ENCODE measurements around the gene ACOT11.
A peak's percentile ranks its signal among the peaks of the same experiment; 100 is the strongest.
"Not testable (repeated sequence)": the region's sequence is repeated elsewhere in the genome, so short reads cannot be mapped to it uniquely, and the experiment has no call there.

ACOT11 gene

GRCh38 chr1:54518489-54518888, 29.5 kb upstream of the ACOT11 start:
- no peak overlapping the region for H3K27ac Mint-ChIP-seq
- H3K4me3 Mint-ChIP-seq = no peak overlapping the region
- H3K27me3 Mint-ChIP-seq (ENCODE audit: low read depth) = peaks cover 4% of the 10 kb centered on the region
- no peaks in the 10 kb centered on the region for H3K9me3 Mint-ChIP-seq
- H3K36me3 Mint-ChIP-seq (ENCODE audit: low read depth) = no peaks in the 10 kb centered on the region
- no peaks in the 10 kb centered on the region for H3K4me1 Mint-ChIP-seq (ENCODE audit: low read depth)

DNA sequence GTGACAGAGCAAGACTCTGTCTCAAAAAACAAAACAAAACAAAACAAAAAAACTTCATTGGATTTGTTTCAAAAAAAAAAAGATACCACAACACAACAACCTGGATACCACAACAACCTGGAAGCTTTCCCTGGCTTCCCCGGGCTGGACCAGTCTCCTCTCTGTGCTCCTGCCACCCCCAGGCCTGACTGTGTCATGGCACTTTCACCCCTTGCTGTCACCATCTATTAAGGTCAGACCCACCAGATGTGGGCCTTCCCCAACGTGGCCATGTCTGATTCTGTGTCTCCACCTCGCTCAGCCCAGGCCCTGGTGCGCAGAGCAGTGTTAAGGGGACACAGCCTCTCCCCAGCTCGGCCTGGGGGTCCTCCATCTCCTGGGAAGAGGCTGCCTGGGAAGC, 28.3 kb upstream of the ACOT11 start:
- Mint-ChIP-seq H3K4me1 (ENCODE audit: low read depth) (no peaks in the 10 kb centered on the region), H3K36me3 (ENCODE audit: low read depth) (no peaks in the 10 kb centered on the region), H3K4me3 (no peak overlapping the region)

GRCh38 chr1:54520631-54521321, 27.3 kb upstream of the ACOT11 start:
- no peaks in the 10 kb centered on the region for H3K9me3 Mint-ChIP-seq
- peaks cover 7% of the 10 kb centered on the region for H3K27me3 Mint-ChIP-seq (ENCODE audit: low read depth)
- no peak overlapping the region for H3K4me3 Mint-ChIP-seq
- H3K4me1 Mint-ChIP-seq (ENCODE audit: low read depth) = no peaks in the 10 kb centered on the region
- H3K36me3 Mint-ChIP-seq (ENCODE audit: low read depth) = no peaks in the 10 kb centered on the region
- no peak overlapping the region for H3K27ac Mint-ChIP-seq

More for the DNA sequence above, 28.3 kb upstream of the ACOT11 start:
- H3K27me3 Mint-ChIP-seq (ENCODE audit: low read depth) = peaks cover 5% of the 10 kb centered on the region
- H3K9me3 Mint-ChIP-seq = no peaks in the 10 kb centered on the region
- no peak overlapping the region for H3K27ac Mint-ChIP-seq

DNA sequence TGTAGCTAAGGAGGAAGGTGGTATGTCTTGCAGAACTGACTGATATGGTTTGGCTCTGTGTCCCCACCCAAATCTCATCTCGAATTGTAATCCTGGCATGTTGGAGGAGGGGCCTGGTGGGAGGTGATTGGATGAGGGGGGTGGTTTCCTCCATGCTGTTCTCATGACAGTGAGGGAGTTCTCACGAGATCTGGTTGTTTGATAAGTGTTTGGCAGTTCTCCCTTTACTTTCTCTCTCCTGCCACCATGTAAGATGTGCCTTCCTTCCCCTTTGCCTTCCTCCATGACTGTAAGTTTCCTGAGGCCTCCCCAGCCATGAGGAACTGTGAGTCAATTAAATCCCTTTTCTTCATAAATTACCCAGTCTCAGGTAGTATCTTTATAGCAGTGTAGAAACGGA, 21.5 kb upstream of the ACOT11 start:
- not testable (repeated sequence) for H3K4me3 Mint-ChIP-seq; H3K27me3 Mint-ChIP-seq (ENCODE audit: low read depth); H3K4me1 Mint-ChIP-seq (ENCODE audit: low read depth); H3K36me3 Mint-ChIP-seq (ENCODE audit: low read depth); H3K9me3 Mint-ChIP-seq; H3K27ac Mint-ChIP-seq

- H3K27ac Mint-ChIP-seq = no peak overlapping the region
- no peaks in the 10 kb centered on the region for H3K36me3 Mint-ChIP-seq (ENCODE audit: low read depth)
- H3K9me3 Mint-ChIP-seq = no peaks in the 10 kb centered on the region
- H3K27me3 Mint-ChIP-seq (ENCODE audit: low read depth) = peaks cover 12% of the 10 kb centered on the region
- no peaks in the 10 kb centered on the region for H3K4me1 Mint-ChIP-seq (ENCODE audit: low read depth)
- H3K4me3 Mint-ChIP-seq = no peak overlapping the region
These were observed 19.4 kb upstream of the ACOT11 start for GRCh38 chr1:54528613-54529012.

DNA sequence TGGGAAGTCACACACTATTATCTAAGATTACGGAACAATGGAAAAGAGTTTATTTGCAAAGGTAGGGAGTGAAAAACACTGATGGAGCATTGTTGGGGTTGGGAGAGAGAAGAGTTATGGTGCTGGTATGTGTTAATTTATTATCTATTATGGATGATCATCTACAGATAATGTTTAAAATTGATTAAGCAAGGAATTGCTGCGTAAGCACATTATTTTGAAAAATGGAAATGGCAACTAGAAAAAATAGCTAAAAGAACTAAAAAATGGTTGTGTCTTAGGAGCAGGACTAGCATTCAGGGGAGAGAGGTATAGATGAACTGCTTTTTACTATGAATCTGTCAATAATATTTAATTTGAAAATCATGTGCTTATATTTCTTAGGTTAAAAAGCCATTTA, 16.0 kb upstream of the ACOT11 start:
- H3K4me1 Mint-ChIP-seq (ENCODE audit: low read depth) = no peaks in the 10 kb centered on the region
- no peak overlapping the region for H3K27ac Mint-ChIP-seq
- no peak overlapping the region for H3K4me3 Mint-ChIP-seq
- peaks cover 13% of the 10 kb centered on the region for H3K27me3 Mint-ChIP-seq (ENCODE audit: low read depth)
- H3K36me3 Mint-ChIP-seq (ENCODE audit: low read depth) = no peaks in the 10 kb centered on the region
- no peaks in the 10 kb centered on the region for H3K9me3 Mint-ChIP-seq

DNA sequence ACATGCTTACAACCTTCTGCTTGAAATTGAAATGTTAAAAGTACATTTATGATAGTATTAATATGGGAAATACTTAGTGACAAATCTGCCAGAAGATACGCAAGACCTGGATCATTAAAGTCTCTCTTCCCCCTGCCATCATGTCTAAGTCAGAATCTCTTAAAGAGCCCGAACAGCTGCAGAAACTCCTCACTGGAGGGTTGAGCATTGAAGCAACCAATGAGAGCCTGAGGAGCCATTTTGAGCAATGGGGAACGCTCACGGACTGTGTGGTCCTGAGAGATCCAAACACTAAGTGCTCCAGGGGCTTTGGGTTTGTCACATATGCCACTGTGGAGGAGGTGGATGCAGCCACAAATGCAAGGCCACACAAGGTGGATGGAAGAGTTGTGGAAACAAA, 11.4 kb upstream of the ACOT11 start:
- not testable (repeated sequence) for H3K4me1 Mint-ChIP-seq (ENCODE audit: low read depth); H3K27ac Mint-ChIP-seq; H3K4me3 Mint-ChIP-seq; H3K36me3 Mint-ChIP-seq (ENCODE audit: low read depth); H3K9me3 Mint-ChIP-seq
- peaks cover 23% of the 10 kb centered on the region for H3K27me3 Mint-ChIP-seq (ENCODE audit: low read depth)

- no peak overlapping the region for H3K27ac Mint-ChIP-seq
- H3K36me3 Mint-ChIP-seq (ENCODE audit: low read depth) = no peaks in the 10 kb centered on the region
- peaks cover 18% of the 10 kb centered on the region for H3K27me3 Mint-ChIP-seq (ENCODE audit: low read depth)
- no peak overlapping the region for H3K4me3 Mint-ChIP-seq
- H3K4me1 Mint-ChIP-seq (ENCODE audit: low read depth) = peaks cover 11% of the 10 kb centered on the region
- no peaks in the 10 kb centered on the region for H3K9me3 Mint-ChIP-seq
These were observed 10.4 kb upstream of the ACOT11 start for GRCh38 chr1:54537611-54538010.

- no peak overlapping the region for H3K27ac Mint-ChIP-seq
- peaks cover 22% of the 10 kb centered on the region for H3K27me3 Mint-ChIP-seq (ENCODE audit: low read depth)
- H3K36me3 Mint-ChIP-seq (ENCODE audit: low read depth) = no peaks in the 10 kb centered on the region
- no peak overlapping the region for H3K4me3 Mint-ChIP-seq
- no peaks in the 10 kb centered on the region for H3K9me3 Mint-ChIP-seq
- peaks cover 16% of the 10 kb centered on the region for H3K4me1 Mint-ChIP-seq (ENCODE audit: low read depth)
These were observed 9.5 kb upstream of the ACOT11 start for GRCh38 chr1:54538538-54538937.

DNA sequence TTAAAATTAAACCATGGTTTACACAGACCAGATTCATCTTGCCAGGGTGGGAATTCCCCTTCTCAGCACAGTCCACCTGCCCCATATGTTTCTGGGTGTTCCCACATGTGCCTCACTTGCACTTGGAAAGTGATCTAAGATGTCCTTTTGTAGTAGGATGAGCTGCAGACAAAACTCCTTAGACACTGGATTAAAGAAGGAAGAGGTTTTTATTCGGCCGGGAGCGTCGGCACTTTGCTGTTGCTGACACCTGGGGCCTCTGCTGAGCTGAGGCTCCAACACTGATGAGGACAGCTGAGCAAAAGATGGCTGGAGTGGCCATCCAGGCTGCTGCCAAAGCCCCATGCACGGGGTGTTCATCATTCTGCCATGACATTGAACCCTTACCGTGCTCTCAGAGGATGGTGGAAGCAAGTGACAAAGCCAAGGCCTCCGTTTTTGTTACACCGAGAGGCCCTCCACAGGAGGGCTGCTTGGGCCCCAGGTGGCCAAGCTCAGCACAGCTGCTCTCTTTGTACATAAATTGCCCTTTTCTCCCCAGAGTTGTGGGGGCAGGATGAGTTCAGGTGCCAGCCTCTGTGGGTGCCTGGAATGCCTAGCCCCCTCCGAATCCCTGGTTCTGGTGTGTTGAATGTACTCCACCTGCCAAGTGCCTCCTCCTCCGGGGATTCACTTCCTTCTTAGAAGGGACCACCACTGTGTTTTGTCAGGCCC, 7.3 kb upstream of the ACOT11 start:
- H3K4me1 Mint-ChIP-seq (ENCODE audit: low read depth) = peaks cover 16% of the 10 kb centered on the region
- H3K36me3 Mint-ChIP-seq (ENCODE audit: low read depth) = no peaks in the 10 kb centered on the region
- H3K9me3 Mint-ChIP-seq = no peaks in the 10 kb centered on the region
- H3K27me3 Mint-ChIP-seq (ENCODE audit: low read depth) = peaks cover 18% of the 10 kb centered on the region
- H3K4me3 Mint-ChIP-seq = peak overlapping the region; percentile 39
- H3K27ac Mint-ChIP-seq = no peak overlapping the region

- peak overlapping the region; percentile 78 for H3K4me3 Mint-ChIP-seq
- H3K9me3 Mint-ChIP-seq = no peaks in the 10 kb centered on the region
- peaks cover 16% of the 10 kb centered on the region for H3K4me1 Mint-ChIP-seq (ENCODE audit: low read depth)
- H3K27me3 Mint-ChIP-seq (ENCODE audit: low read depth) = peaks cover 15% of the 10 kb centered on the region
- no peak overlapping the region for H3K27ac Mint-ChIP-seq
- no peaks in the 10 kb centered on the region for H3K36me3 Mint-ChIP-seq (ENCODE audit: low read depth)
These were observed 5.7 kb upstream of the ACOT11 start for GRCh38 chr1:54542120-54542961.

- Mint-ChIP-seq H3K4me3 (peak overlapping the region; percentile 74), H3K27me3 (ENCODE audit: low read depth) (peaks cover 8% of the 10 kb centered on the region), H3K27ac (no peak overlapping the region), H3K36me3 (ENCODE audit: low read depth) (no peaks in the 10 kb centered on the region), H3K9me3 (no peaks in the 10 kb centered on the region), H3K4me1 (ENCODE audit: low read depth) (peaks cover 15% of the 10 kb centered on the region)
These were observed 5.0 kb upstream of the ACOT11 start for GRCh38 chr1:54542962-54543539.

DNA sequence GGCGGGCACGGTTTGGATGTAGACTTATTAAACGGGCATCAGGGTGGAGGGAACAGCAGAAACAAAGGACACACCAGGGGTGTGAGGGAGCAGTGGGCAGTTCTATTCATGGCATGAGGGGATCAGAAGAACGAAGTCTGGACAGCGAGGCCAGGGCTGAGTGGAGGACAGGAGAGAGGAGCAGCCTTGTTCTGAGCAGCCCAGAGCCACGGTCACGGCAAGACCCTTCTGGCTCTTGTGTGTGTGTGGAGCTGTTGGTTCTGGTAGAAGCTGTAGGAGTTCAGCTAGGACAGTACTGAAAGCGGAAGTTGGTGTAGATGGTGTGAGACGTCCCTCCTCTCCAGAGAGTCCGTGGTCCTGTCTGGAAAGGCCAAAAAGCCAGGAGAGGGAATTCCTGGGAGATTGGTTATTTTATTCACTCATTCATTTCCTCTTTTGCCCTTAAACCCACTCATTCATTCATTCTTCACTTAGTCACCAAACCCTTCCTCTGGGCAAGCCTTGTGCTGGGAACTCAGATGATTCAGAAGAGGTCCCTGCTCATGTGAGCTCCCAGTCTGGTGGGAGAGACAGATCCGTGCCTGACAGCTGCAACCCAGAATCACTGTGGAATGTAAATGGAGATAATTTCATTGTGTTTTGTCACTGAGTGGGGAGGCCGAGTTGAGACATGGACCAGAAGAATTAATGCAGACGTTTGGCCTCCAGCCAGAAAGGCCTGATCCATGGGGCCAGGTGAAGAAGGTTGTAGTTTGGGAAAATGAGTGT, 4.1 kb upstream of the ACOT11 start:
- no peaks in the 10 kb centered on the region for H3K9me3 Mint-ChIP-seq
- H3K27me3 Mint-ChIP-seq (ENCODE audit: low read depth) = peaks cover 8% of the 10 kb centered on the region
- H3K36me3 Mint-ChIP-seq (ENCODE audit: low read depth) = no peaks in the 10 kb centered on the region
- no peak overlapping the region for H3K4me3 Mint-ChIP-seq
- peaks cover 15% of the 10 kb centered on the region for H3K4me1 Mint-ChIP-seq (ENCODE audit: low read depth)
- no peak overlapping the region for H3K27ac Mint-ChIP-seq

All from T-helper 1 cell treated with Interleukin-12 subunit alpha and Interleukin-12 subunit beta and Interleukin-4 antibody, amounts not matched to agents 30 μg/mL and 1 μg/mL, for 36 hours (primary cell).